DND-41 (cell line): ENCODE measurements around the gene DCANP1.

Experiments used
- ATAC-seq: fragments of 200-7000 bp; cut with Tn5 transposase; 3 replicates; pipeline ENCODE4 v1.9.1; 2021; ENCODE audit warnings: low read depth; ENCODE audit not compliant: insufficient read depth
- DNase-seq: peaks from one replicate; pipeline ENCODE4 v3.0.0-alpha.2; 2020
- H2AFZ ChIP-seq: 2 replicates; pipeline ENCODE4 v1.6.0; 2012; ENCODE audit warnings: low read depth, low read length
- H3K27ac ChIP-seq: 2 replicates; pipeline ENCODE4 v1.5.1; 2012; ENCODE audit warnings: low read length, inconsistent platforms
- H3K27me3 ChIP-seq: fragments of 200-600 bp; sonication (generic); 2 replicates; pipeline ENCODE4 v1.6.0; 2012; ENCODE audit warnings: low read length, mild to moderate bottlenecking, inconsistent platforms; ENCODE audit not compliant: insufficient read depth, poor library complexity
- H3K36me3 ChIP-seq: 2 replicates; pipeline ENCODE4 v1.5.1; 2012; ENCODE audit warnings: low read length, inconsistent platforms; ENCODE audit not compliant: insufficient read depth
- H3K4me1 ChIP-seq: 2 replicates; pipeline ENCODE4 v1.5.1; 2012; ENCODE audit warnings: mild to moderate bottlenecking, low read length; ENCODE audit not compliant: insufficient read depth
- H3K4me2 ChIP-seq: 2 replicates; pipeline ENCODE4 v1.6.0; 2012; ENCODE audit warnings: mild to moderate bottlenecking, moderate library complexity, low read length, inconsistent platforms; ENCODE audit not compliant: insufficient read depth
- H3K4me3 ChIP-seq, 2 experiments: fragments of 200-600 bp in 1 of 2; shearing (Covaris generic) in 1 of 2; 2 replicates each; pipeline ENCODE4 v1.5.1; 2012 to 2016; ENCODE audit warnings: inconsistent platforms in 2 of 2, low read length in 2 of 2, mild to moderate bottlenecking in 2 of 2, low read depth in 1 of 2, moderate library complexity in 1 of 2
- H3K79me2 ChIP-seq: 2 replicates; pipeline ENCODE4 v1.6.0; 2012; ENCODE audit warnings: low read length, inconsistent platforms; ENCODE audit not compliant: insufficient read depth
- H3K9ac ChIP-seq: 2 replicates; pipeline ENCODE4 v1.6.0; 2012; ENCODE audit warnings: low read depth, mild to moderate bottlenecking, inconsistent platforms, low read length, moderate library complexity
- H3K9me3 ChIP-seq: 2 replicates; pipeline ENCODE4 v1.5.1; 2012; ENCODE audit warnings: low read length, moderate library complexity, mild to moderate bottlenecking, inconsistent platforms; ENCODE audit not compliant: insufficient read depth, severe bottlenecking
- H4K20me1 ChIP-seq: 2 replicates; pipeline ENCODE4 v1.6.0; 2012; ENCODE audit warnings: low read length; ENCODE audit not compliant: insufficient read depth
- EZH2 ChIP-seq: IDR thresholded peaks from 3 replicates; pipeline ENCODE4 v1.6.1; 2012; ENCODE audit warnings: borderline replicate concordance, low read depth, mild to moderate bottlenecking, moderate library complexity, low read length, inconsistent platforms; ENCODE audit not compliant: severe bottlenecking
- TF ChIP-seq, protein P1 (sequence below): IDR thresholded peaks from 2 replicates; pipeline ENCODE4 v1.5.1; 2012; ENCODE audit warnings: borderline replicate concordance, low read length, moderate library complexity, mild to moderate bottlenecking; ENCODE audit not compliant: poor library complexity, severe bottlenecking; ENCODE audit errors: extremely low read depth

Gene DCANP1

DNA sequence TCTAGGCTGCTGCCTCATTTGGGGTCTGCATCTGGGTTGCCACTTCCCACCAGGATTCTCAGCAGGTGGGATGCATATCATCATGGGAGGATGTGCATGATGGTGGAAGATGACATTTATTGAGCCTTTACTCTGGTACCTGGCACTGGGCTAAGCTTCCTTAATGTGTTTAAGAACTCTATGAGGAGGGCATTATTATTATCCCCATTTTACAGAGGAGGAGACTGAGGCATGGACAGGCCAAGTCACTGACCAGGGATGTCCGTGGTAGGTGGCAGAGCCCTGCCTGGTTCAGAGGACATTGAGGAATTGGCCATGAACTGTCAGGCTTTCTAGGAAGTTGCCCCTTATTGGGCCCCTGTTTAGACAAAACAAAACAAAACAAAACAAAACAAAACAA, 36.1 kb upstream of the DCANP1 start:
- Histone ChIP-seq H3K27ac (no peak overlapping the region), H3K9ac (no peak overlapping the region), H3K9me3 (no peaks in the 10 kb centered on the region), H4K20me1 (no peaks in the 10 kb centered on the region), H3K4me3 (no peak overlapping the region), H3K27me3 (peaks cover 12% of the 10 kb centered on the region), H2AFZ (no peak overlapping the region), H3K4me2 (no peak overlapping the region), H3K36me3 (no peaks in the 10 kb centered on the region), H3K79me2 (no peaks in the 10 kb centered on the region), H3K4me1 (no peaks in the 10 kb centered on the region)
- ATAC-seq (no peak), DNase-seq (no peak)
- TF ChIP-seq, protein P1, sequence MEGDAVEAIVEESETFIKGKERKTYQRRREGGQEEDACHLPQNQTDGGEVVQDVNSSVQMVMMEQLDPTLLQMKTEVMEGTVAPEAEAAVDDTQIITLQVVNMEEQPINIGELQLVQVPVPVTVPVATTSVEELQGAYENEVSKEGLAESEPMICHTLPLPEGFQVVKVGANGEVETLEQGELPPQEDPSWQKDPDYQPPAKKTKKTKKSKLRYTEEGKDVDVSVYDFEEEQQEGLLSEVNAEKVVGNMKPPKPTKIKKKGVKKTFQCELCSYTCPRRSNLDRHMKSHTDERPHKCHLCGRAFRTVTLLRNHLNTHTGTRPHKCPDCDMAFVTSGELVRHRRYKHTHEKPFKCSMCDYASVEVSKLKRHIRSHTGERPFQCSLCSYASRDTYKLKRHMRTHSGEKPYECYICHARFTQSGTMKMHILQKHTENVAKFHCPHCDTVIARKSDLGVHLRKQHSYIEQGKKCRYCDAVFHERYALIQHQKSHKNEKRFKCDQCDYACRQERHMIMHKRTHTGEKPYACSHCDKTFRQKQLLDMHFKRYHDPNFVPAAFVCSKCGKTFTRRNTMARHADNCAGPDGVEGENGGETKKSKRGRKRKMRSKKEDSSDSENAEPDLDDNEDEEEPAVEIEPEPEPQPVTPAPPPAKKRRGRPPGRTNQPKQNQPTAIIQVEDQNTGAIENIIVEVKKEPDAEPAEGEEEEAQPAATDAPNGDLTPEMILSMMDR, result no peak
- TF ChIP-seq EZH2, result no peak

DNA sequence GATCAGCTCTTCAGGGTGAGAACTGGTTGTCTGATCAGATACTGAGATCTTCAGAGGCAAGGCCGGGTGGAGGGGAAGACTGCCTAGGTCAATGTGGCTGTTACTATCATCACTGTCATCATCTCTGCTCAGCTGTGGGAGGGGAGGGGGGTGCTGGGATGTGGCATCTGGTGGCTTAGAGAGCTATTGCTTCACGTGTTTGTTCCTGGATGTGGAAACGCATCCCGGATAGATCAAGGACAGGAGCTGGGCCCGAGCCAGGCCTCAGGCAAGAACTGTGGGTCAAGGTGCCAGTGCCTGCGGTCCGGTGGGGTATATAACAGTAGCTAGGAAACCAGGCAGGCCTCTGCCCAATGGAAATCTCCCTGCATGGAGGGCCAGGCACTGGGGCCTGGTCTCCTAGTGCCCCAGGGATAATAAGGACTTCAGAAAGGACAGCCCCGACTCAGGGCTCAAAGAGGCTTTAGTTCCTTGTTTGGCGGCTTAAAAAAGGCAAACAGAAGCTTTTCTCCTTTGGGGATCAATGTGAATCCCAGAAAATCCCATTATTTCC, 35.3 kb upstream of the DCANP1 start:
- ATAC-seq (no peak), DNase-seq (no peak)
- Histone ChIP-seq H3K27me3 (peaks cover 14% of the 10 kb centered on the region), H3K79me2 (no peaks in the 10 kb centered on the region), H3K36me3 (no peaks in the 10 kb centered on the region), H3K9ac (no peak overlapping the region), H3K9me3 (no peaks in the 10 kb centered on the region), H3K4me2 (no peak overlapping the region), H3K27ac (no peak overlapping the region), H3K4me3 (no peak overlapping the region), H2AFZ (no peak overlapping the region), H3K4me1 (no peaks in the 10 kb centered on the region), H4K20me1 (no peaks in the 10 kb centered on the region)
- TF ChIP-seq EZH2, result no peak
- TF ChIP-seq, protein P1, result no peak

DNA sequence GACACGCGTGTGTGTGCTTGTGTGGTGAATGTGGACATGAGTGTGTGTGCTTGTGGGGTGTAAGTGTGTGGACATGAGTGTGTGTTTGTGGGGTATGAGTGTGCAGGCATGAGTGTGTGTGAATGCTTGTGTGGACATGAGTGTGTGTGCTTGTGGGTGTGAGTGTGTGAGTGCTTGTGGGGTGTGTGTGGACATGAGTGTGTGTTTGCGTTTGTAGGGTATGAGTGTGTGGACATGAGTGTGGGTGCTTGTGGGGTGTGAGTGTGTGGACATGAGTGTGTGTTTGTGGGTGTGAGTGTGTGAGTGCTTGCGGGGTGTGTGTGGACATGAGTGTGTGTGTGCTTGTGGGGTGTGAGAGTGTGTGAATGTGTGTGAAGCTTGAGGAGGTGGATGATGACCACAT, 34.8 kb upstream of the DCANP1 start:
- Histone ChIP-seq H3K4me3 (no peak overlapping the region), H3K27me3 (peaks cover 14% of the 10 kb centered on the region), H3K27ac (no peak overlapping the region), H3K36me3 (no peaks in the 10 kb centered on the region), H3K79me2 (no peaks in the 10 kb centered on the region), H3K9ac (no peak overlapping the region), H3K9me3 (no peaks in the 10 kb centered on the region), H3K4me2 (no peak overlapping the region), H4K20me1 (no peaks in the 10 kb centered on the region), H2AFZ (no peak overlapping the region), H3K4me1 (no peaks in the 10 kb centered on the region)
- DNase-seq, result no peak
- TF ChIP-seq, protein P1, result no peak
- TF ChIP-seq EZH2, result no peak
- ATAC-seq, result no peak

DNA sequence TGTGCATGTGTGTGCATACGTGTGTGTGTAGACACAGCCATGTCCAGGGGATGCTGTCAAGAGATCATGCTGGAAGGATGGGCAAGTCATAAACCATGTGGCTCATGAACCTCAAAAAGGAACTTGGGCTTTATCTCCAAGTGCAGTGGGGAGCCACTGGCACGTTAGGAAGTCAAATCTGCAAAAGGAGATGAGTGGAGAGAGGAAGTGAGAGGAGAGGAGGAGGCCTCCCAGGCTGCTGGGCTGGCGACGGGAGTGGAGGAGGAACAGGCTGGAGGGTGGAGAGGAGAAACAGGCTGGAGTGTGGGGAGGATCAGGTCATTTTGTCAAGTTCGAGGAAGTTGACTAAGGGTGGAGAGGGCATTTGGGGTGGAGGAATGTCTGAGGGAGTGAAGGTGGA, 34.2 kb upstream of the DCANP1 start:
- no peak overlapping the region for H3K4me2 ChIP-seq

More for the DNA sequence above, 34.2 kb upstream of the DCANP1 start:
- Histone ChIP-seq H3K27ac (no peak overlapping the region), H3K36me3 (no peaks in the 10 kb centered on the region), H3K4me3 (no peak overlapping the region), H3K79me2 (no peaks in the 10 kb centered on the region), H4K20me1 (no peaks in the 10 kb centered on the region), H3K9ac (no peak overlapping the region), H2AFZ (no peak overlapping the region), H3K9me3 (no peaks in the 10 kb centered on the region), H3K4me1 (no peaks in the 10 kb centered on the region), H3K27me3 (peaks cover 16% of the 10 kb centered on the region)
- ATAC-seq (no peak), DNase-seq (no peak)
- TF ChIP-seq, protein P1, result no peak
- no peak for TF ChIP-seq EZH2
